ENCODE measurements around the gene LST1.

Gene LST1

GRCh38 chr6:31568537-31568961 lies 17.5 kb upstream of the LST1 start:
- Histone ChIP-seq H2AFZ (no peak overlapping the region), H3K27me3 (ENCODE audit: control insufficient read depth, insufficient read depth, low read length) (no peaks in the 10 kb centered on the region), H3K4me2 (ENCODE audit: low read length) (no peak overlapping the region), H3K9me3 (ENCODE audit: control insufficient read depth, low read length) (no peaks in the 10 kb centered on the region), H3K4me1 (no peaks in the 10 kb centered on the region), H3K4me3 (ENCODE audit: low read depth, low read length) (no peak overlapping the region), H3K79me2 (no peaks in the 10 kb centered on the region), H3K36me3 (ENCODE audit: control insufficient read depth, insufficient read depth, low read length) (no peaks in the 10 kb centered on the region), H3K9ac (no peak overlapping the region), H3K27ac (no peak overlapping the region)
- TF ChIP-seq CTCF (IDR thresholded peaks at IDR 0.05) = no peak

GRCh38 chr6:31569861-31570536 lies 16.1 kb upstream of the LST1 start:
- Histone ChIP-seq H3K9ac (no peak overlapping the region), H3K36me3 (ENCODE audit: control insufficient read depth, insufficient read depth, low read length) (no peaks in the 10 kb centered on the region), H3K4me1 (no peaks in the 10 kb centered on the region), H3K27ac (no peak overlapping the region), H3K4me2 (ENCODE audit: low read length) (no peak overlapping the region), H2AFZ (no peak overlapping the region), H3K27me3 (ENCODE audit: control insufficient read depth, insufficient read depth, low read length) (no peaks in the 10 kb centered on the region), H3K79me2 (no peaks in the 10 kb centered on the region), H3K9me3 (ENCODE audit: control insufficient read depth, low read length) (no peaks in the 10 kb centered on the region), H3K4me3 (ENCODE audit: low read depth, low read length) (no peak overlapping the region)
- TF ChIP-seq CTCF (IDR thresholded peaks at IDR 0.05) = no peak

- Histone ChIP-seq H3K4me3 (ENCODE audit: low read depth, low read length) (no peak within 1 kb of the TSS), H3K36me3 (ENCODE audit: control insufficient read depth, insufficient read depth, low read length) (no peaks in the 10 kb centered on the region), H3K9me3 (ENCODE audit: control insufficient read depth, low read length) (no peaks in the 10 kb centered on the region), H3K79me2 (no peaks in the 10 kb centered on the region), H3K9ac (no peak within 1 kb of the TSS), H3K4me2 (ENCODE audit: low read length) (no peak within 1 kb of the TSS), H2AFZ (no peak within 1 kb of the TSS), H3K27me3 (ENCODE audit: control insufficient read depth, insufficient read depth, low read length) (no peaks in the 10 kb centered on the region), H3K27ac (no peak within 1 kb of the TSS), H3K4me1 (no peaks in the 10 kb centered on the region)
- TF ChIP-seq CTCF (IDR thresholded peaks at IDR 0.05) = no peak
Observed at GRCh38 chr6:31572041-31572911, 13.8 kb upstream of the LST1 start, which contains the start of gene LTA. Gene LTA (plus strand): TSS chr6:31572289. CDS start chr6:31572743, 454 bp downstream.

- no peaks in the 10 kb centered on the region for H3K36me3 ChIP-seq (ENCODE audit: control insufficient read depth, insufficient read depth, low read length)
- H3K27me3 ChIP-seq (ENCODE audit: control insufficient read depth, insufficient read depth, low read length) = no peaks in the 10 kb centered on the region
- H3K4me2 ChIP-seq (ENCODE audit: low read length) = no peak overlapping the region
- no peak overlapping the region for H3K4me3 ChIP-seq (ENCODE audit: low read depth, low read length)
- TF ChIP-seq CTCF (IDR thresholded peaks at IDR 0.05) = no peak
- H3K9ac ChIP-seq = no peak overlapping the region
- no peaks in the 10 kb centered on the region for H3K4me1 ChIP-seq
- no peaks in the 10 kb centered on the region for H3K9me3 ChIP-seq (ENCODE audit: control insufficient read depth, low read length)
- no peaks in the 10 kb centered on the region for H3K79me2 ChIP-seq
- no peak overlapping the region for H3K27ac ChIP-seq
- H2AFZ ChIP-seq = no peak overlapping the region
Observed at GRCh38 chr6:31573239-31574105, 12.6 kb upstream of the LST1 start.
